HG03354 (cell line): Measurements from ENCODE around the gene FAM107B.
A peak's percentile ranks its signal among the peaks of the same experiment; 100 is the strongest.

Source experiments
- ATAC-seq: cut with Tn5 transposase; IDR thresholded peaks from one replicate; pipeline ENCODE4 v1.9.1; 2021; ENCODE audit warnings: mild to moderate bottlenecking; ENCODE audit not compliant: unreplicated experiment, poor library complexity, severe bottlenecking

The FAM107B gene

GRCh38 chr10:14552015-14552414 lies 222.7 kb downstream of the FAM107B start:
- ATAC-seq: no peak

- no peak for ATAC-seq
These were observed 224.2 kb downstream of the FAM107B start for GRCh38 chr10:14550471-14550981.

GRCh38 chr10:14549496-14549895 lies 225.2 kb downstream of the FAM107B start:
- ATAC-seq: no peak

- ATAC-seq: no peak
These were observed 225.7 kb downstream of the FAM107B start for GRCh38 chr10:14548970-14549369.

- no peak for ATAC-seq
These were observed 226.2 kb downstream of the FAM107B start for GRCh38 chr10:14548474-14548873.

GRCh38 chr10:14547816-14548215 lies 226.9 kb downstream of the FAM107B start:
- no peak for ATAC-seq

GRCh38 chr10:14545827-14546226 lies 228.9 kb downstream of the FAM107B start:
- ATAC-seq: no peak

GRCh38 chr10:14543904-14544210 lies 230.8 kb downstream of the FAM107B start:
- peak; percentile 15 for ATAC-seq

GRCh38 chr10:14543046-14543903 lies 231.4 kb downstream of the FAM107B start:
- peak; percentile 56 for ATAC-seq

GRCh38 chr10:14541379-14541778 lies 233.3 kb downstream of the FAM107B start:
- no peak for ATAC-seq

- no peak for ATAC-seq
These were observed 234.1 kb downstream of the FAM107B start for GRCh38 chr10:14540611-14541010.

GRCh38 chr10:14540062-14540461 lies 234.6 kb downstream of the FAM107B start:
- ATAC-seq: no peak

GRCh38 chr10:14539176-14539575 lies 235.5 kb downstream of the FAM107B start:
- no peak for ATAC-seq

- no peak for ATAC-seq
These were observed 238.2 kb downstream of the FAM107B start for GRCh38 chr10:14536241-14537213.

- ATAC-seq: no peak
These were observed 239.1 kb downstream of the FAM107B start for GRCh38 chr10:14535457-14536130.

GRCh38 chr10:14534152-14534551 lies 240.5 kb downstream of the FAM107B start:
- no peak for ATAC-seq

GRCh38 chr10:14533295-14533694 lies 241.4 kb downstream of the FAM107B start:
- ATAC-seq: no peak

- ATAC-seq: no peak
These were observed 242.0 kb downstream of the FAM107B start for GRCh38 chr10:14532473-14533251.

- no peak for ATAC-seq
These were observed 242.7 kb downstream of the FAM107B start for GRCh38 chr10:14531974-14532373.
